HG03469 (cell line): ENCODE results near the gene DDN.

Experiments
- ATAC-seq: cut with Tn5 transposase; IDR thresholded peaks from one replicate; pipeline ENCODE4 v1.9.1; 2021; ENCODE audit warnings: mild to moderate bottlenecking, moderate library complexity, moderate number of reproducible peaks; ENCODE audit not compliant: unreplicated experiment

Gene DDN

DNA sequence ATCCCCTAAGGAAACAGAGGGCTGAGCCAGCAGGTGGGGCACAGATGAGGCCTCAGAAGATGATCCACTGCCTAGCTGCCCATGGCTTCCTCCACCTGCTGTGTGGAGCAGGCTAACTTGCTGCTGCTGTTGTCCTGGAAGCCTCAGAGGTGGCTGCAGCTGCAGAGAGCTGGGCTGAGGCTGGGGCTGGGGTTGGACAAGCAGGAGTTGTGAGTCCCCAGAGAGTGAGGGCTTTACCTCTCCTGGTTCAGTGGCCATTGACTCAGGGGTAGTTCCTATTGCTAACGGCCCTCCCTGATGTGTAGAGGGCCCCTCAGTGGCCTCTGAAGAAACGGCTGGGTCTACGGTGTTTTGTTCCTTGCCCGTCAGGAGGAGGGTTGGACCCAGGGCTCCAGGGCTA lies 33.1 kb upstream of the DDN start:
- no peak for ATAC-seq

GRCh38 chr12:49031573-49032161 lies 32.5 kb upstream of the DDN start:
- ATAC-seq = no peak

GRCh38 chr12:49030714-49031572 lies 31.8 kb upstream of the DDN start:
- no peak for ATAC-seq

DNA sequence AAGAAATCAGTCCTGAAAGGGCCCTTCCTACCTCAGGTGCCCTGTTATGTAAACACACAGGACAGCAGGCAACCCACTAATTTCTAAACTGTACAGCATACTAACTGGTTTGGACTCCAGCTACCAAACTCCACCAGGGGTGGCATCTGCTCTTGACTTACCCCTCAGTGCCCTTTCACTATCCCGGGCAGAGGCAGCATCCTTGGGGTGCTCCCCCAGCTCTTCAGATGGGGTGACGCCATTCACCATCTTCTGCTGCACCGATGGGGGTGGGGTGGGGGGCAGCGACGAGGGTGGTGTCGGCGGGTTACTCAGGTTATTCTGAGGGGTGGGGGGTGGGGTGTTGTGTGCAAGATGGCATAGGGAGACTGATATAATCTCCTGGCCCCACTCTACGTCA lies 30.9 kb upstream of the DDN start:
- no peak for ATAC-seq

DNA sequence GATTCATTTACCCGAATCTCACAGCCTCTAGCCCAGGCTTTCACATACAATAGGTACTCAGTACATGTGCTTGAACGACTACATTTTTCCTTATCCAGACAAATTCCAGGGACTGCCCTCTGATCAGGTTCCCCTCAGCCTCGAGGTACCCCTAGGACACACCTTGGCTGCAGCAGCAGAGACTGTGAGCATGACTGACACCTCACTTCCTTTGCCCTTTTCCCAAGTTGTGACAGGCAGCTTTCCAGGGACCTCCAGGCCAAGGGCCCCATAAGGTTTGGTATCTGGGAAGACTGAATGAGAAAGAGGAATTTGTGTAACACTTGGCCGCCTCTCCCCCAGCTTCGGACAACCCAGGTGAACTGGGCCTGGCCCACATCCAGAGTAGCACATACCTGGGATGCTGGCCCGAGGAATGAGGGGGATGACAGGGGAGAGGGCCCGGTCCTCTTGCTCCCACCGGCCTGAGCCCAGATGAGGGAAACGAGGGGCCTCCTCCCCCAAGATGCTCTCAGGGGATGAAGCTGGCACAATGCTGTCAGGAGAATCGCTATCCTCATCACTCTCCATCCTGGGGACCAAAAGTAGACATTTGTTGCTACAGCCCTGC lies 29.6 kb upstream of the DDN start:
- no peak for ATAC-seq

GRCh38 chr12:49027846-49028555 lies 28.8 kb upstream of the DDN start:
- no peak for ATAC-seq

GRCh38 chr12:49026678-49027480 lies 27.7 kb upstream of the DDN start:
- ATAC-seq = no peak

DNA sequence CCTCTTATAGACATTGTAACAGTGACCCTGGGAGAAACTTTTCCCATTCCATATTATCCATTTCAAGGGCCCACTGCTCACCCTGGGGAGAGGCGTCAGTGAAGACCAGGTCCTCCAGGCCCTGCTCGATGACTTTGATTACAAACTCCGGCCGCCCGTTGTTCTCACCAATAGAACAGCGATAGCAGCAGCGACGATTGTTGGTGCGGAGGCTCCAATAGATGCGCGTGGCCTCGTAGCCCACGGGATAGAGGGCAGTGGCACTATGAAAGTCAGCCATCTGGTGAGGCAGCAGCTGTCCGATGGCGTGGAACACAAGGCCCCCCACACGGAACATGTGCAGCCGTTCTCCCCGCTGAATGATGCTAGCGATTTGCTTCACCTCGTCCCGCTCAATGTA lies 26.9 kb upstream of the DDN start:
- ATAC-seq = no peak

DNA sequence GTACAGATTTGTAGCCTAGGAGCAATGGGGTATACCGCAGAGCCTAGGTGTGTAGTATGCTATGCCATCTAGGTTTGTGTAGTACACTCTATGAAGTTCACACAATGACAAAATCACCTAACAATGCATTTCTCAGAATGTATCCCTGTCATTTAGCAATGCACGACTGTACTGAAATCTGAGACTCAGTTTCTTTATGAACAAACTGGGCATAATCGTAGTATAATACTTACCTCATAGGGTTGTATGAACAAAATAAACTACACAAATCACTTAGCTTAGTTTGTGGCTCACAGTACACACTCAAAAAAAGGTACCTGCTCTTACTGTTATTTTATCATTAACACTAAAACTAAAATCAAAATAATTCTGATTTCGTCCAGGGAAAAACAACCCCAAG lies 26.3 kb upstream of the DDN start:
- no peak for ATAC-seq

- ATAC-seq = no peak
Measured at GRCh38 chr12:49024543-49024942, 25.4 kb upstream of the DDN start.

DNA sequence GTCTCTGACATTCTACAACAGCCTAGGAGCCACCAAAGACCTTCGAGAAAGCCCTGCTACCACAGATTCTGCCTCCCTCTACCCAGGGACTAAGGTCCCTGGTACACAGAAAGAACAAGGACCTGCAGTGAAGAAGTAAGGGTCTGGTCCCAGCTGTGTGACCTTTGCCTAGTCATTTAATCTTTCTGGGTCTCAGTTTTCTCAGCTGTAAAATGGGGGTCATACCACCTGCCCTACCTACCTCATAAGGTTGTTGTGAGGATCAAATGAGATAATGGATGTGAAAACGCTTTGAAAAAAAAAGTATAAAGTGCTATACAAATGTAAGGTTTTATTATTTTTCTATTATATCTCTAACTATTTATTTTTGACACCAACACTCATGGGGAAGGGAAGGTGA lies 24.6 kb upstream of the DDN start:
- no peak for ATAC-seq

DNA sequence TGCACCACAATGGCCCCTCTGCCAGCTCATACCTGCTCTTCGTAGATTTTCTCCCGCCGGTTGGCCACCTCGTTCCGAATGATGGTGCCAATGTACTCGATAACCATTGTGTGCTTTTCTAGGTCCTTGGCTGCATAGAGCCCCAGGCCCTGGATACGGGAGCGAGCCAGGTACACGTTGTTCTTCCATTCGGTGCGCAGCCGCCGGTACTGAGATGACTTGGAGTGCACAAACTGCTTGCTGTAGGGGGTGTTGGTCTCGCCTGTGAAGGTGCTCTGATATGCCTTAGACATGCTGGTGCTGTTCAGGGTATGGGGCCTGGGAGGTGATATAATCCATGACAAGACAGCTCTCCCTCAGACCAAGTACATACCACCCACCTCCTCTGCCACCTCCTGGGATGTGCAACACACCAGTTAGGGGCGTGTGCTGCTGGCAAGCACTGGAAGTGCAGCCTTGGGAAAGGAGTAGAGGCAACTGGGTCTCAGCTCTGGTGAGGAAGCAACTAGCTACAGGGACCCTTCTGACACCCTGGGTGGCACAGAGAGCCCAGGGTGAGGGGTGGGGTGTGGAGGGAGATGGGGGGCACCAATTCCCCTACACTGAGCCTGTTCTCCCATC lies 23.5 kb upstream of the DDN start:
- no peak for ATAC-seq

DNA sequence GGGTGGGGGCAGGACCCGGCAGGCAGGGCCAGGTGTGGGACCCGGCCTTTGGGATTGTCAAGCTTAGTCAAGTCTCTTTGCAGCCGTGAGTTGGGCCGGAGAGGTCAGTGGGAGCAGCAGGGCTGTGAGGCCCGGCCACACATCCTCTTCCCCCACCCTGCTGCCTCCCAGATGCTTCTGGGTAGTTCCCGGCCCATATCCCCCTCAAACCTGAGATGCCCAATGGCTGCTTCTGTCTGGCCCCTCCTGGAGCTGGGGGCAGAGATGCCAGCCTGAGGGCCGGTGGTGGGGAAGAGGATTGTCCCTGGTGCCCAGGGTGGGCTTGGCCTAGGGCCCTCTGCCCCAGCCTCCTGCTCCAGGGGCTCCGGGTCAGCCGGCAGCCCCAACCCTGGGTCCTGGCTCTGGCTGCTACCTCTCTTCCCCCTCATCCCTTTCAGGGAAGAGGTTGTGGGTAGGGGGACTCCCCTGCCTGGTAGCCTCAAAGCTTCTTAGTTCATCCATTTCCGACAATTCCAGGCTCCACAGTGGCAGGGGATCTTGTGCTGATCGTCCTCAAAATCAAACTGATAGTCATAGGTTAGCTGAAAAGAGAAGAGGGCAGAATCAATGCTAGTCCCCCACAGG lies 22.2 kb upstream of the DDN start:
- ATAC-seq = no peak

DNA sequence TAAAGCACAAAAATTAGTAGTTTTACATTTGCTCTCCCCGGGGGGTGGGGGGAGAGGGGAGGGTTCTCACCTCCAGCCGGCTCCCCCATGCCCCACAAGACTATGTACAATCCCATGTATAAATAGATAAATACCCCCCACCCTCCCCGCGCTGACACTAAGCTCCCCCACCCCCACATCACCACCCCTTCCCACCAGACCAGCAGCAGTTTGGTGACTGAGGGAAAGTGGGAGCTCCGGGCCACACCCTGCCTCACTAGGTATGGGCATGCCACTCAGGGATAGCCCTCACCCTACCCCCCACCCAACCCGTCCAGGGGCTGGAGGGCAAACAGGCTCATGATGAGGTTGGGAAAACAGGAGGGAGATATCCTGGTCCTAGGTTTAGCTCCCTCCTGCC lies 21.3 kb upstream of the DDN start:
- ATAC-seq = no peak

DNA sequence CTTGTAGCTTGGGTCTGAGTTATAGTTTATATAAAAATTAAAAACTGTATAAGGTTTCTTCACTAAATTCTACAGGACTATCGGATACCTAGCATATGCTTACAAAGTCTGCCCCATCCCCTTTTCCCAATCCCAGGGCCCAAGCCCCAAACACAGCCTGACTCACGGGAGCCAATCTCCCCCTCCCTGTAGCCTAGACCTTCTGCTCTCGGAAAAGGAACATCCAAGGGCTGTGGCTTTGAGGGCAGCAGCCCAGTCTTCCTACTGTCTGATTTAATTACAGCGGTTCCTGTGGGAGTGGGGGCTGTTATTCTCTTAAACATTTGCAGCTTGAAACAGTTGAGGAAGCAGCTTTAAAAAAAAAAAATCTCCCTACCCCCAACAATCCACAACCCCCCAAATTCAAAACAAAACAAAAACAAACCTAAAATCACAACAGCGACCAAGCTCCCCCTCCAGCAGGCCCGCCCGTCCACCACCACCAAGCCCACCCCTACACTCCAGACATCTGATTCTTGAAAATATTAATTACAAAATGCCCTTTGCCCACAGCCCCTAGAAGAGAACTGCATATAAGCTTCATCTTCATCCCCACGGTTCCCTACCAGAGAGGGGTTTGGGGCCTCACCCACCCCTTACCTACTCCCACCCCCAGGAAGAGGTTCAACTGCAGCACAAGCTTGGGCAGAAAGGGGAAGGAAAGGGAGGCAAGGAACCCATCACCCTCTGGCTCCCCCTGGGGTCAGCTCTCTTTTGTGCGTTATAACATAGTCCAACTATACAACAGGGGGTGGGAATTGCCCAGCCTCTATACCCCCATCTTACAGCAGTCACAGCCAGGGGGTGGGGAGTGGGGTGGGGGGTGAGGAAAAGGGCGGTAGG lies 20.5 kb upstream of the DDN start:
- no peak for ATAC-seq

GRCh38 chr12:49019120-49019430 lies 19.9 kb upstream of the DDN start:
- no peak for ATAC-seq

DNA sequence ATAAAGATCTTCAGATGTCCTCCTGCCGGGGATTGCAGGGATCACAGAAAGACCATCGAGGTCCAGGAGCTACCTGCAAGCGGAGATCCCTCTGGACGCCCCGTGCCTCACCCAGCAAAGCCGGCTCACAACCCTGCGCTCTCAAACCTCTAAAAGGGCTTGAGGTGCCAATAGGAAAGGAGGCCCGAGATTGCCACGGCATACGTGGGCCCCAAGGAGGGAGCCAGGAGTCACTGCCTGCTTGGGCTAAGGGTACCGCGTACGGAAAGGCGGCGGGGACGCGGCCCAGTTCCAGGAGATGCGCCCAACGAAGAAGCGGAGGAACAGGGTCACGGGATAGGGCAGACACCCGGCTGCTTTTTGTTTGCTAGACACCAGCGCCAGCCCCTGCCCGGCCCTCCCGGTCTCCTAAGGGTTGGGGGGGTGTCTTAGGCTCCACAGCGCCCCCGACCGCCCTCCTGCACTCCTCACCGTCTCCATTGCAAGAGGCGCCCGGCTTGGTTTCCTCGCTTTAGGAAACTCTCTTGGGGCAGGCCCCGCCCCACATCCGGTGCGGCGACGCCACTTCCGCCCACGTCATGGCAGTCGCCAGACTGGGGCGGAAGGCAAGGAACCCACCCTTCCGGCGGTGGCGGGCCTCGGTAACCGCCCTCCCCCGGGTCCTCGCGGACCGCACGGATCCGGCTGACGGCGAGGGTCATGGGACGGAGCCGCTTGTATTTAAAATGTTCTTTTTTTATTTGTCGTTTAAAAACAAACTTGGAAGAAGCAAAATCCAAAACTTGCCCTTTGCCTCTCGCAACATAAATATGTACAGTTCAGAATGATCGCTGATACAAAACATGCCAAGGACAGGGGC lies 19.3 kb upstream of the DDN start, which contains the start of gene PRKAG1:
PRKAG1 (minus strand) TSS at position 516 of the 859 bp plus-strand sequence; CDS start at position 480, 36 bp downstream.
- ATAC-seq = peak; percentile 83

DNA sequence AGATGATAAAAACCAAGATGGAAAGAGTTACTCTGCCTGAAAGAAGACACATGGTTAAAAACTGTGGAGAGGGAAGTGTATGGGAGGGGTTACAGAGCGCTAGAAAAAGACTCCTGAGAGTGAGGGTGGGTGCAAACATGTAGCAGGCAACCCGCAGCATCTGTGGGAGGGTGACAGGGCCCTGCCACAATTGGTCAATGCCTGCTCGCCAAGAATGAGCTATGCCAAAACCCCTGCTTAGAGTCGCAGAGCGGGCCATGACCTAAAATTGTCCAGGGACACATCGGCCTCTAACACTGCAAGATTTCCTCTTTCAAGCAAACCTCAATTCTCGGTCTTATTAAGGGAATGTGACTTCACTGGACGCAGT lies 18.7 kb upstream of the DDN start:
- ATAC-seq = no peak
